GM12878 (cell line): Measurements from ENCODE around the gene PLXNA2. TPM values are rescaled to one million over a fixed set of nuclear protein-coding genes. Genes with fewer than 3 reads are reported as not detected.

ENCODE experiments used
- ATAC-seq: fragments of 200-7000 bp; cut with Tn5 transposase; 3 replicates; pipeline ENCODE4 v1.9.1; 2020; ENCODE audit warnings: mild to moderate bottlenecking, moderate library complexity
- BruUV-seq: library from RNA; stranded (reverse); fragments of 400-500 nt; replicated peaks from 2 replicates; lab custom pipeline; 2021; lab: Mats Ljungman, UMichigan
- CTCF ChIA-PET: fragments of 300-600 bp; sonication (Branson Sonifier 250); formaldehyde crosslinking; extraction: SDS; loops from one replicate; lab custom pipeline; 2021; ENCODE audit warnings: inconsistent platforms; lab: Yijun Ruan, JAX
- POLR2A ChIA-PET: fragments of 350-600 bp; formaldehyde crosslinking; extraction: SDS; loops from one replicate; lab custom pipeline; 2021; ENCODE audit warnings: inconsistent platforms; lab: Charles Lee
- RAD21 ChIA-PET: fragments of 300-600 bp; sonication (Branson Sonifier 250); formaldehyde crosslinking; loops from one replicate; lab custom pipeline; 2023; ENCODE audit warnings: antibody characterized with exemption; ENCODE audit not compliant: unreplicated experiment; lab: Charles Lee
- SMC1A ChIA-PET: fragments of 300-600 bp; sonication (Branson Sonifier 250); formaldehyde crosslinking; loops from one replicate; lab custom pipeline; 2023; ENCODE audit not compliant: unreplicated experiment, uncharacterized antibody; lab: Charles Lee
- DNase-seq: peaks from one replicate; pipeline ENCODE4 v3.0.0-alpha.2; 2011; ENCODE audit warnings: low read depth, low spot score
- FAIRE-seq: peaks from 3 replicates; lab custom pipeline; 2011; peaks lifted over from hg19 to GRCh38; lab: Jason Lieb, UNC
- H2AFZ ChIP-seq: 2 replicates; pipeline ENCODE4 v1.6.0; 2011; ENCODE audit warnings: low read depth, low read length, control low read depth; ENCODE audit not compliant: control insufficient read depth
- H3K27ac ChIP-seq: 2 replicates; pipeline ENCODE4 v1.5.1; 2011; ENCODE audit warnings: control low read depth; ENCODE audit not compliant: control insufficient read depth, insufficient read depth
- H3K27me3 ChIP-seq, 2 experiments: replicated peaks in 1 of 2; 2 replicates each; pipeline versions ENCODE4 v1.6.0 to v1.6.1; 2011; ENCODE audit warnings: low read length in 1 of 2; ENCODE audit not compliant: control insufficient read depth in 2 of 2, insufficient read depth in 2 of 2
- H3K36me3 ChIP-seq, 2 experiments: 2 replicates each; pipeline ENCODE4 v1.5.1; 2011; ENCODE audit warnings: low read length in 1 of 2; ENCODE audit not compliant: control insufficient read depth in 2 of 2, insufficient read depth in 2 of 2
- H3K4me1 ChIP-seq: 2 replicates; pipeline ENCODE4 v1.6.1; 2011; ENCODE audit warnings: mild to moderate bottlenecking, low read length, moderate library complexity, mixed read lengths; ENCODE audit not compliant: control insufficient read depth, insufficient read depth
- H3K4me2 ChIP-seq: 2 replicates; pipeline ENCODE4 v1.6.0; 2011; ENCODE audit warnings: control low read depth; ENCODE audit not compliant: control insufficient read depth, insufficient read depth
- H3K4me3 ChIP-seq: fragments of 200-600 bp; sonication (generic); 2 replicates; pipeline ENCODE4 v1.5.1; 2016
- H3K79me2 ChIP-seq: 2 replicates; pipeline ENCODE4 v1.6.0; 2011; ENCODE audit warnings: low read length; ENCODE audit not compliant: control insufficient read depth, insufficient read depth
- H3K9ac ChIP-seq: 2 replicates; pipeline ENCODE4 v1.8.0; 2011; ENCODE audit warnings: low read length, control low read depth, mixed read lengths; ENCODE audit not compliant: control insufficient read depth, insufficient read depth
- H3K9me3 ChIP-seq: replicated peaks from 3 replicates; pipeline ENCODE4 v1.5.1; 2011; ENCODE audit warnings: mild to moderate bottlenecking, low read length; ENCODE audit not compliant: control insufficient read depth, insufficient read depth
- H4K20me1 ChIP-seq: 2 replicates; pipeline ENCODE4 v1.6.0; 2011; ENCODE audit not compliant: control insufficient read depth, insufficient read depth
- PBX3 ChIP-seq: IDR thresholded peaks from 2 replicates; pipeline ENCODE4 v1.6.1; 2011; ENCODE audit warnings: mild to moderate bottlenecking, low read depth, low read length, moderate library complexity; ENCODE audit not compliant: insufficient replicate concordance
- USF2 ChIP-seq: IDR thresholded peaks from 2 replicates; pipeline ENCODE4 v1.6.1; 2011; ENCODE audit warnings: low read depth, low read length, improper control_type of control experiment, borderline replicate concordance
- YBX1 ChIP-seq: fragments of 450-650 bp; IDR thresholded peaks from 2 replicates; pipeline ENCODE4 v1.6.1; 2016; ENCODE audit warnings: antibody characterized with exemption
- WGBS: methylation state at CpG from one replicate; pipeline ENCODE4 v1.1.6; 2016; ENCODE audit warnings: low lambda C conversion rate; ENCODE audit not compliant: insufficient replicate concordance, insufficient coverage; ENCODE audit errors: missing lambda C conversion rate; 5-methylcytosine and 5-hydroxymethylcytosine counted together
- in situ Hi-C: fragments of 300-500 bp; cut with MboI; formaldehyde crosslinking; loops from 9 replicates; pipeline ENCODE4 v1.14.3; 2018; ENCODE audit warnings: mixed read lengths
- intact Hi-C: fragments of 100-400 bp; cut with micrococcal nuclease; formaldehyde crosslinking; loops from one replicate; pipeline ENCODE4 v1.14.2; 2022; ENCODE audit not compliant: unreplicated experiment
- polyA plus RNA-seq, 11 experiments: library from polyadenylated mRNA; depleted of rRNA in 4 of 11; unstranded in 6 of 11; stranded (reverse) in 5 of 11; fragments of >200 nt; fragmentation: Nextera tagmentation in 4 of 11; fragmentation: Illumina TruSeq in 1 of 11; extraction: Ambion mirVana in 4 of 11; extraction: Trizol in 1 of 11; gene quantifications; 1 replicate in 1 of 11; 2 replicates in 10 of 11; pipeline versions ENCODE4 v1.2.1 to v1.2.3, GENCODE V29; 2011 to 2016; ENCODE audit warnings: inconsistent platforms in 2 of 11, missing spikeins in 2 of 11, low read depth in 1 of 11
- total RNA-seq, 4 experiments: library from RNA; depleted of rRNA in 3 of 4; stranded (reverse); fragments of >200 nt in 3 of 4; fragmentation: Illumina TruSeq in 1 of 4; extraction: Trizol in 1 of 4; gene quantifications; 2 replicates each; pipeline versions ENCODE4 v1.2.1 to v1.2.3, GENCODE V29; 2013 to 2021

Gene PLXNA2
- total and polyA plus RNA-seq, 10 of the 15 experiments (the other 5 are each of a cell fraction or from before 2014, with no cell fraction given) = under 0.01 to 0.08 (median 0.07) TPM; not detected in 4

GRCh38 chr1:208112401-208112800, 131.8 kb downstream of the PLXNA2 start (continued):
- TF ChIP-seq USF2 = no peak

- Histone ChIP-seq H4K20me1 (no peaks in the 10 kb centered on the region), H3K9ac (no peak overlapping the region), H3K36me3 (no peaks in the 10 kb centered on the region), H3K4me2 (no peak overlapping the region), H3K4me1 (no peaks in the 10 kb centered on the region), H3K27me3 (peaks cover 0 to 4% of the 10 kb centered on the region in 2 experiments; a peak in 2 of 4 replicates), H2AFZ (no peak overlapping the region), H3K79me2 (no peaks in the 10 kb centered on the region), H3K27ac (no peak overlapping the region), H3K9me3 (no peaks in the 10 kb centered on the region), H3K4me3 (no peak overlapping the region)
- in situ Hi-C loops (no loop called here), intact Hi-C loops (no loop called here)
- SMC1A ChIA-PET = interaction anchor here (0.6 to 1.6 kb wide), 3 partner anchors 14 to 1075 kb away, joined by 3 to 4 read pairs (median 3); no protein-coding TSS in a partner anchor
- WGBS = 30% methylated on average over 4 of the region's 4 CpGs
- POLR2A ChIA-PET = no interaction called here
- no TSS peak for BruUV-seq
- DNase-seq (no peak), ATAC-seq (no peak), FAIRE-seq (no peak)
- RAD21 ChIA-PET = interaction anchor here (1.4 kb wide), 1 partner anchor 130 kb away, joined by 3 read pairs; no protein-coding TSS in a partner anchor
- CTCF ChIA-PET = interaction anchor here (0.7 to 1.8 kb wide), 7 partner anchors 8 to 133 kb away, joined by 3 to 4 read pairs (median 3); partner anchors contain the start of gene PLXNA2
- TF ChIP-seq YBX1 = no peak
- TF ChIP-seq PBX3 = no peak
Observed at GRCh38 chr1:208111646-208112190, 132.5 kb downstream of the PLXNA2 start.
